GM21619 (cell line): Measurements from ENCODE around the gene CCDC12.

Experiments used
- ATAC-seq: cut with Tn5 transposase; IDR thresholded peaks from one replicate; pipeline ENCODE4 v1.9.1; 2021; ENCODE audit not compliant: unreplicated experiment

The CCDC12 gene

DNA sequence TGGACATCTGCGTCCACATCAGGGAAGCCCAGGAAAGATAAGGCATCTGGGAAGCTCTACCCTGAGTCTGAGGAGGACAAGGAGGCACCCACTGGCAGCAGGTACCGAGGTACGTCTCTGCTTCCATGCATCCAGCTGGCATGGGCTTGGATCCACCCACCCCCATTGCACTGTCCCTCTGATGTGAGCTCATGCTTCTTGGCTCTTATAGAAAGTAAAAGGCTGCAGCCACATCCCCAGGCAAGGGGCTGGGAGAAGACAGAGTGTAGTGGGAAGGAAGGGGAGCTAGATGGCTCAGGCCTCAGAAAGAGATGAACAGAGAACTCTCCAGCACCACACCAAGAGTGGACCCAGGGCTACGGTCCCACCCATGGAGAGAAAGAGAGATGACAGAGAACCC, 80.8 kb downstream of the CCDC12 start:
- ATAC-seq: no peak

DNA sequence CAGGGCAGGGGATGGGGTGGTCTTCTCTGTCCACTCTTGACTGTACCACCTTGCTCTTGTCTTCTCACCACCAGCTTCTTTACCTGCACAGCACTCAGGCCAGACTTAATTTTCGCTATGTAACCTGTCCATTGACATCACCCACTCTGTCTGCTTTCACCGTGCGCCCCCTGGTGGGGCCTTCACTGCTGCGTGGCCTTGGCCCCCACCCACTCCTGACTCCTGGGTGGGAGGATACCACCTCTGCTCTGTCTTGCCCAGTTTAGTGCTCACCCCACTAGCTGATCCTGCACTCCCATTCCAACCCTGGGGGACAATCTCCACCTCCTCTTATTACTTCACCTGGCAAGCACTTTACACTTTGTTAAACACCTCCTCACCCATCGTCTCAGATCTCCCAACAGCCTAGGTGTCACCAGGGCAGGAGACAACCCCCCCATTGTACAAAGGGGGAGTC, 81.3 kb downstream of the CCDC12 start:
- no peak for ATAC-seq

DNA sequence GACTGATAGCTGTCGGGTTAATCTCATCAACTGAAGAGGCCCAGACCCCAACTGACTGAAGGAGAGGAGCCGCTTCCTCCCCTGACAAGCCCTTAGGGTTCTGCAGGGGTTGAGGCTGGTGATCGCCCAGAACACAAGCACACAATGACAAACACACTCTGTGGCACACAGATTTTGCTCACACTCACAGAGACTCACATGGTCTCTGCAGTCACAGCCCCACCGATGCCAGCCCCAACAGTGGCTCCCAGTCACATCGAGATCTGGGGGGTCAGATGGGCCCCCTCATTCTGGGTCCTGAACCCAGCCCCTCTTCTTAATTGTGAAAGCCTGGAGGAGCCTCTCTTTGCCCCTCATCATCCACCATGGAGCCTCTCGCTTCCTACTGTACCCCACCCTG, 82.3 kb downstream of the CCDC12 start:
- ATAC-seq: no peak

DNA sequence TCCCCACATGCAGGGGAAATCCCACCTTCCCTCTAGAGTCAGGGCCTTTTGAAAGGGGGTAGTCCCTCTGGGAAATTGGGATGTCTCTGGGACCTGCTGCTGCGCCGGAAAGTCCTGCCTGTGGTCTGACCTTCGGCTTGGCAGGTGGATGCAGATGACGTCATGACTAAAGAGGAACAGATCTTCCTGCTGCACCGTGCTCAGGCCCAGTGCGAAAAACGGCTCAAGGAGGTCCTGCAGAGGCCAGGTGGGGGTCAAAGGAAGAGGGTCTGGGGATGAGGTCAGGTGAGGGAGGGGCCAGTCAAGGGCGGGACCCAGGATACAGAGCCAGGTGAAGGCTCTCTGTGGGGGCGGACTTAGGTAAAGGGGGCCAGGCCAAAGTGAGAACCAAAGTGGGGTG, 82.8 kb downstream of the CCDC12 start:
- no peak for ATAC-seq

DNA sequence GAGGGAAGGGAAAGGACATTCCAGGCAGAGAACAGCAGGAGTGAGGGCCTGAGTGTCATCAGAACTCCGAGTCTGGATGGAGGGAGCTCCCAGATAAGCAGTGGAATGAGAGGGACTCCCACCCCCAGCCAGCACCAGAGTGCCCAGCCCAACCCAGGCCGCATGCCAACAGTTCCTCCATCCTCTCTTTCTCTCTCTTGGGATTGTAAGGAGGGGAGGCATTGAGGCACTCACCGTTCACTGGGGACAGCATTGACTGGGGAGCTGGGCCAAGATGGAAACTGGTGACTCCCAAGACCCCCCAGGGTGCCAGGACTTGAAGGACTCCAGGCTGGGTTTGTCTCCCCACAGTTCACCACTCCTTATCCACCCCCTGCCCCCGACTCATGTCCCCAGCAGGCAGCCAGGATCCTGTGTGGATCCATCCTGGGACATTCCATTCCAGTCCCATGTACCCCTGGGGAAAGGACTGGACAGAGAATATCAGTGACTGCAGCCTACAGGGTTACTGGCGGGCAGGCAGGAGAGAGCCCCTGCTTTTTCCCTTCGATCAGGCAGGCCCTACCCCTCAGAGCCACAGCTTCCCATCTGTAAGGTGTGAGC, 83.3 kb downstream of the CCDC12 start:
- ATAC-seq: no peak

DNA sequence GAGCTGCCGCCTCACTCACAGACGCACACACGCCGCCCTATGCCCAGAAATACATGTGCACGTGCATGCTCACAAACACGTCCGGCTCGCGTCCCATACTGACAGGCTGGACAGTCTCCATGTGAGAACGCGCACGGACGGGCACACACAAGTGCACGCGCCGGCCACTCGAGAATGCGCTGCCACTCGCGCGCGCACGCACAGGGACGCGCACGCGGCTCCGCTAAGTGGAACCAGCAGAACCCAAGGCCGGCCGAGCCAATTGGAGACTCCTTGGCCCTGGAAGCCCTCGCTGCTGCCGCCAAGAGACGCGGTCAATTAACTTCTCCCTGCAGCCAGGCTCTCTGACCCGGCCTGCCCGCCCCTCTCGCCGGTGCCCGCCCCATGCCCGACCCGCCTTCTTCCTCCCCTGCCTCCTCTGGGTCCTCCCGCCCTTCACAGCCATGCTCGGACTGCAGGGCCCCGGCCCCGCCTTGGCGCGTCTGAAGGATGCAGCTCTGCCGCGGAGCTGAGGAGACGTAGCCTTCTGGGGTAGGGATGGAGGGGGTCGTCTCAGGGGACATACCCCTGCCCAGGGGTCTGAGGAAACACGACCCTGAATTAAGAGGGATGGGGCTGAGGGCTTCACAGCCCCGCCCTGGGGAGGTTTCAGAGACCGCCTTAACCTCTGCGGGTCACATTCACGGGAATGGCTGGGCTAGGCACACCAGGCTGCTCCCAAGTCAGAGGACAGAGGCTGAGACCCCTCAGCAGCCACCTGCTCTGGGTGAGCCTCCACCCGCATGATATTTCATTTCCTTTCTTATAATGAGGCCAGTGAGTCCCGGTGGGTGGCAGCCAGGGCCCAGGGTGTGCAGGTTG, 84.0 kb downstream of the CCDC12 start:
- no peak for ATAC-seq

DNA sequence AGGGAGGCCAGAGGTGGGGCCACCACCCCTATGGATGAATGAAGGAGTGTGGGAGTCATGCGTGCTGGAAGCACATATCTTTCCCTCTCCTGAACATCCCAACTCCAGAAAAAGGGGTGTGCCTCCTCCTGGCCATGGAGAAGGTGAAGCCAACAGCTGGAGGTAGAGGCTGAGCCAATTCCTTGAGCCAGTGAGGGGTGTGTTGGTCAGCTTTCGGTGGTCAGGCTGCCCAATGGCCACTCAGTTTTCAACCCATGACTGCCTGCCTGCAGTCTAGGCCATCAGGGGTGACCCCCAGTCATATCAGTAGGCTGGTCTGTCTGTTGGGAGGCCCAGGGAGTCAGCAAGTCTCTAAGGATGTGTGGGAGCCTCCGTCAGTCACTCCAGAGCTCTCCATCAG, 85.4 kb downstream of the CCDC12 start:
- no peak for ATAC-seq

DNA sequence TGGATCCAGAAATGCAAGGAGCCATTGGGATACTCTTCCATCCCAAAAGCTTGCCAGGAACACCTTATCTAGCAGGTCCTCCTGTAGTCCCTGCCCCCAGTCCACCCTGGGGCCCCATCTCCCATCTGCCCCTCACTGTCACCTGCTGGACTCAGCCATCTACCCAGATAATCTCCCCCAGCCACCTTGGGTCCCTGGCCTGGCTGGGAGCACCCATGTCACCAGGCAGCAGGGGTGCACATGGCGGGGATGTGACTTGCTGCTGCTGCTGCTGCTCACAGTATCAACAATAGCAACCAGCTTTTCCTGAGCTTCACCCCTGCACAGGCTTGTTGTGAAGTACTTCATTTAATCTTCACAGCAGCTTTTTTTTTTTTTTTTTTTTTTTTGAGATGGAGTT, 86.4 kb downstream of the CCDC12 start:
- ATAC-seq: no peak

DNA sequence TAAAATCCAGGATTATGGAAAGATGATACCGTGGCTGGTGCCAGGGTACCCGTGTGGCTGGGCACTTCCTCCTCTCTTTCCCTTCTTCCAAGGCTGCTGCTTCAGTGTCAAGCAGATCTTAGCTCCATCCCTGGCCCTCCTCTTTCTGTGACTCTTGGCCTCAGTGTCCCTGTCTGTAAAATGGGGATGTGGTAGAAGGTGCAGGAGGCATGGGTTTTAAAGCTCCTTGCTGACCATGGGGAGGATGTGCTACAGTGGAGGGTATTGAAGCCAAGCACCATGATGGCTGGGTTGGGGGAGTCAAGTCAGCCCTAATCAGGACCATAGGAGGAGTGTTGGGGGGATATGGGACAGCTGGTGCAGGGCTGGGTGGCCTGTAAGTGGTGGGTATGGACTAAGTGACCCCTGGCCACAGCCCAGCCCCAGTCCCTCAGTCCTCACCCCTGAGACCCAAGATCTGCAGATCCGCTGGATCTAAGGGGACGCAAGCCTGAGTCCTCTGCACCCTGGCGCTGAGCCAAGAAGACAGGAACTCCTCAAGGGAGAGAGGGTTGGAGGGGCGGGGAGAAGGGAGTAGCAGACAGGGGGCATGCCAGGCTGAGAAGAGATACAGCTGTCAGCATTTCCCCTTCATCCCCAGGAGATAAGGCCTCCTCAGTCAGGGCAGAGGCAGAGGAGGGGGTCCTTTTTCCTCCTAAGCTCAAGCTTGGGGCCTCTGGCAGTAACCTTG, 87.0 kb downstream of the CCDC12 start:
- ATAC-seq: no peak

DNA sequence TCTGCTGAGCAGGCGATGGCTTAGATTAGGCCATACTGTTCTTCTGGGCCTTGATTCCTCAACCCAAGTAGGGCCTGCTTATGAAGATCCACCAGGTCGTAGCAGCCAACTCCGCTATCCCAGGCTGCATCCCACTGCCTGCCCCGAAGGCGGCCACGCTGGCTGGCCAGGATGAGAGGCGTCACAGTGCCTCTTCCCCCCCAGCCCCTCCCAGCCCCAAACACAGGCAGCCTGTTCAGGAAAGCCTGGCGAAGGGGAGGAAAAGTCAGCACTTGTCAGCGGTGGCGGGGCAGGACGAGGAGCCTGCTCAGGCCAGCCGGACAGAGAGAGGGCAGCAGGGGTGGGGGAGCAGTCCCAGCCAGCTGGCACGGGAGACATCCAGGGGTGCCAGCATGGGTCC, 87.8 kb downstream of the CCDC12 start:
- ATAC-seq: no peak

DNA sequence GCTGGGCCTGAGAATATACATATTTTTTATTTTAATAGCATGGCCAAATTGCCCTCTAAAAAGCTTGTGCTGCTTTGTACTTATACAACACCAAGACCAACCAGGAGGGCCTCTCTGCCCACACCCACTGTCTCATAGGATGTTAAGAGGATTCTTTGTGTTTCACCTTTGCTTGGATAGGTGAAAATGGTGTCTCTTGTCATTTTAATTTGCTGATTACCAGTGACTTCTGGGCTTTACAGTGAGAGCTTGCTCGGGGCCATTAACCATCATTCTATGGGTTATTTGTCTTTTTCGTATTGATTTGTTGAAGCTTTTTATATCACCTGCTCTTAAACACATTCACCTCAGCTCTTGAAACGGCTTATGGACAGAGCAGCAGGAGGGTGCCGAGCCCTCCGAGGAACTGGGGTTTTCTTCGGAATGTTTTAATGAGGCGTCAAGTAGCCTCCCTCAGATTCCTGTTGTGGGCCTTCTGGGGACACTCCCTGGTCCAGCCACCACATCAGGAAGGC, 88.5 kb downstream of the CCDC12 start:
- no peak for ATAC-seq

DNA sequence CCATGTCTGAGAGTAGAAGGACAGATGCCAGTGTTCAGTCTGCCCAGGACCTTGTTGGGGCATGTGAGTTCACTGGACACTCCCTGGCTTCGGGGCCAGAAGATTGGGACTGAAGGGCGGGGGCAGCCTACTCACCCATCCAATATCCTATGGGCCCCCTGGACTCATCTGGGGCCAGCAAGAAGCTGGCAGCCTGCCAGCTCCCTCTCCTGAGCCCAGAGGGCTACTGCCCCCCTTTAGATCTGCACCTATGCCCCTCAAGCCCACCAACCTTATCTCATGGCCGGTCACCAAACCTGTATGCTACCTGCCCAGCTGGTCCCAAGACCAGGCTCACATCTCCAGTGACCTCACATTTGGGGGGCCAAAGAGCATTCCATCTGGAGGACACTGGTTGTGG, 90.9 kb downstream of the CCDC12 start:
- no peak for ATAC-seq

DNA sequence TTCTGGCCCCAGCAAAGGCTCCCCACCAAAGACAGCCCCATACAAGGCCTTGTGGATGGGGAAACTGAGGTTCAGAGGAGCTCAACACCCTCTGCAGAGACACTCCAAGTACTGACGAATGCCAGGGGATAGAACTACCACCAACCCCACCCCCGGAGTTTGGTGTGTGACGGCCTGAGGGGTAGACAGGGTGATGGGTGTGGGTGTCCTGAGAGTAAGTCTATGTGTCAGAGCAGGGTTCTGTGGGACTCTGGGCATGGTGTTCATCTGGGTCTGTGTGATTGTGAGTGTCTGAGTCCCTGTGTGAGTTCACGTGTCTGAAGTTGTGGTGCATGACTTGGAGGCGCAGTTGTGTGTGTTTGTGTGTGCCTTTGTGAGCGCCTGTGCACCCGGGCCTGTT, 91.6 kb downstream of the CCDC12 start:
- no peak for ATAC-seq

DNA sequence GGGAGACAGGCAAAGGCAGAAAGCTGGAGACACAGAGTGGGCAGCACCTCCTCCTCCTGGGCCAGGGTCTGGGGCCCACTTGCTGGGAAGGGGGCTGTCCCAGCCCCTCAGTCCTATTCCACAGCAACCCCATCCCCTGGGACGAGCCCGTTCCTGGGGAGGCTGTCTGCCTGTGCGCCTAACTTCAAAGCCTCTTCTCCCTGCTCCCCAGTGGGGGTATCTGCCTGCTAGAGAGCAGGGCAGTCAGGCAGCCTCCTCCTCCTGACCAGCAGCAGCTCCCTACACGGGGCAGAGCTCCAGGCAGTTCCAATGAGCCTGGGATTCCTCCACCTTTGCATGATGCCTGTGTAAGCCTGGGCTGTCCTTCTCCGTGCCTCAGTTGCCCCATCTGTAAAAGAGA, 92.1 kb downstream of the CCDC12 start:
- no peak for ATAC-seq

DNA sequence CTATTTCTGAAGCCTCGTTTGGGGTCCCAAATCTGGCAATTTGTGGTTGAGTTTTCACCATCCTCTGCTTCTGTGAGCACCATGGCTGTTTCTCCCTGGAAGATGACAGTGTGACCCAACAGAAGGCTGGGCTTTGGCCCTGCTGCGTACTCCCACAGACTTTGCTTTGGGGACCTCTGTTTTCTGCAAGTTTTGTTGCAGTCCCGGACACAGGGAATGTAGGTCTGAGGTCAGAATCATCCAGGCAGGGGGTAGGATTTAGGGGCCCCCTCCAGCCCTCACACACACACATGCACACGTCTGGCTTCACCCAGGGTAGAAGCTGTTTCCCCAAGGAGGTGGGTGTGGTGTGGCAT, 92.7 kb downstream of the CCDC12 start:
- ATAC-seq: no peak

DNA sequence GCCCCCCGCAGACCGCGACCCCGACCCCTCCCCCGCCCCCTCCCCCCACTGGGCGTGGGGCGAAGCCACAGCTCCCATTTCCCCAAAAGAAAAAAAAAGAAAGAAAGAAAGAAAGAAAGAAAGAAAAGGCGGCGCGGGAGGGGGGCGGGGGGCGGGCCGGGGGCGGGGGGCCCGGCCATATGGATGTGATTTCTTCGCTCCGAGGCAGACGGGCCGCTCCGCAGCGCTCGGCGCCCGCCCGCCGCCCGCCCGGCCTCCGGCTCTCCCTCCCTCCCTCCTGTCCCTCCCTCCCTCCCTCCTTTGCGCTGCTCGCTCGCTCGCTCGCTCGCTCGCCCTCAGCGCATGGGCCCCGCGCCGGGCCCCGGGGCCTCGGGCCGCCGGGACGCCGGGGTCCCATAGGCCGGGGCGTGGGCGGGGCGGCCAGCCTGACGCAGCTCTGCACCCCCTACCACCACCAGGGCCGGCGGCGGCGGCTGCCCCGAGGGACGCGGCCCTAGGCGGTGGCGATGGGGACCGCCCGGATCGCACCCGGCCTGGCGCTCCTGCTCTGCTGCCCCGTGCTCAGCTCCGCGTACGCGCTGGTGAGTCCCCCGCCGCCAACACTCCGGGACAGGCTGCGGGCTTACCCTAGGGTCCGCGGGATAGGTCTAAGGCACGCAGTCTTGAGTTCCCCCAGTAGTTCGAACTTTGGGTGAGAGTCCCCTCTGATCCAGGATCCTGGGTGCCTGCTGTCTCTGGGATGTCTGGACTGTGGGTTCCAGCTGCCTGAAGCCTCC, 93.3 kb downstream of the CCDC12 start:
- no peak for ATAC-seq

DNA sequence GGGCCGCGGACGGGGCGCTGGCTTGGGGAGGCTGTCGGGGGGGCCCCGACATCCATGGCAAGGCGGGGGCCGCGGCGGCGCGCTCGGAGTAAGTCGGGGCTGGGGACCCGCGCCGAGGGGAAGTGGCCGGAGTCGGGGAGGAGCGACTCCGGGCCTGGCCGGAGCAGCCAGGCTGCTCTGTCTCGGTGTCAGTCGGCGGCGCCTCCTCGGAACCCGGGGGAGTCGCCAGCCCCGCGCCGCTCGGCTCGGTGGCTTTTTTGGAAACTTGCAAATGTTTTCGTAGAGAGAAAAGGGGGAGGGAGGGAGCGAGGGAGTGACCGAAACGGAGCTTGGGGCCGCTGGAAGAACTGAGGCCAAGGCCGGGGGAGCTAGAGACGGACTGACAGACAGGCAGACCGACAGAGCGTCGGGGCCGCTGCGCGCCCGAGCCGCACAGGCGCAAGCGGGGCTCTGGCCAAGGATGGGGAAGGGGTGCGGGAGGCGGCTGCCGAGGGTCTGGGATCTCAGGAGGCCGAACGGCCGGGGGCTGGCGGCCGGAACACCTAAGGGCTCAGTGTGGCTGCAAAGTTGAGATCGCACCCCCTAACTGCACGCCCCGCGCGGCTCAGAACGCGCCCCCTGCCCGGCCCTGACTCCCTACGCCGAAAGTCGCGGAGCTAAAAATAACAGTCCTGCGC, 94.0 kb downstream of the CCDC12 start:
- ATAC-seq: no peak

DNA sequence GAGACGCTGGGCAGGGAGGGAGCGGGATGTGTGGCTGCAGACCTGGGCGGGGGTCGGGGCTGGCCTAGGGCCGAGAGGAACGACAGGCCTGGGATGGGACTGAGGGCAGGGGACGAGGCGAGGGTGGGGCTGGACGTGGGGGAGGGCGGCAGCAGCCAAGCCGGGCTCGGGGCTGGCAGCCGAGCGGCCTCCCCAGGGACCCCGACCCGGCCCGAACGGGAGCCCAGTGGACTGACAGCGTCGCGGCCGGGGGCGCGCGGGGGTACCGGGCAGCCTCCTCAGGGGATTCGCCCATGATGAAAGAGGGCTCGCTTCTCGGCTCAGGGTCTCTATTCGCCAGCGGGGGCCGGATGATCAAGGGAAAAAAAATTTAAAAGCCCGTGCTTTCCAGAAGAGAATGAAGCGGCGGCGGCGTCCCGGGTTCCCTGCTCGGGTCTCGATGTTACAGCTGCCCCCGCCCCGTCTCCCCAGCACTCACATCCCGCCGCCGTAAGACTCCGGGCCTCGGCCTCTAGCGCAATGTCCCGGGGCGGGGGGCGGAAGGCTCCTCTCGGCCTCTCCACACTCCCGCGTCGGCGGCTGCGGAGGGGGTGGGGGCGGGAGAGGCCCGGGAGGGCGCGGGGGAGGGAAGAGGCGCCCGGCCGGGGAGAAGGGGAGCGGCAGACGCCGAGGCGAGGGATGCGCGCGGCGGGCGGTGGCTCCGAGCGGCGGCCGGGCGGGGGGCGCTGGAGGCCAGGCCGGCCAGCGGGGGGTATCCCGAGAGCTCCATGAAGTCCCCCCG, 94.8 kb downstream of the CCDC12 start:
- ATAC-seq: no peak

DNA sequence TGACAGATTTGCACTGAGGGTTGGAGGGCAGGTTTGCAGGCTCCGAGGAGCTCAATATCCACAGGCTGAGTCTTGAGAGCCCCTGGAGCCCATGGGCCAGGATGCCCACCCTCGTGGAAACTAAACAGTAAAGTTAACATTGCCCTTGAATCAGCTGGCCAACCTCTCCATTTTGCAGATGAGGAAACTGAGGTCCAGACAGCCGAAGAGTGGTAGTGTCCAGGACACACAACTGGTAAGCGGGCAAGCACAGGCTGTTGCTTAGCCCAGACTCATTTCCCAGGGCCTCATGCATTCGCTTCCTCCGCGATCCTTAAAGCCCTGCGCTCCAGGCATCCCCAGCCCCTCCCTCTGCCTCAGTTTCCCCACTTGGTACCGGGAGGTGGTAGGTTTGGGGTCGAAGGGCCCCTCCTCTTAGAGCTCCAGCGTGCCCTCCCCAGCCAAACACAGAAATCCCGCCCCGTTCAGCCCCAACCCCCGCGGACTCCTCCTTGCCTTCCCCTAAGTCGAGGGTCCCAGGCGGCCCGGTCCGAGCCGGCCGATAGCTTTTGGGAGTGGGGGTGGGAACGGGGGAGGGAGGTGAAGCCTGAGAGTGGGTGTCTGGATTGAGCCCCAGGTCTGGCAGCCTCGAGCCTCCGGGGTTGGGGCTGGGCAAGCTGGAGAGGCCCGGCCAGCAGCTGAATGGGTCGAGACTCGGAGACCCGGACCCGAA, 95.5 kb downstream of the CCDC12 start:
- no peak for ATAC-seq
